Measurements from ENCODE around the gene CALHM3. TPM values are rescaled to one million over a fixed set of nuclear protein-coding genes. Genes with fewer than 3 reads are reported as not detected.

CALHM3 gene
- total RNA-seq, 1 donor from 2014 or later, result not detected

DNA sequence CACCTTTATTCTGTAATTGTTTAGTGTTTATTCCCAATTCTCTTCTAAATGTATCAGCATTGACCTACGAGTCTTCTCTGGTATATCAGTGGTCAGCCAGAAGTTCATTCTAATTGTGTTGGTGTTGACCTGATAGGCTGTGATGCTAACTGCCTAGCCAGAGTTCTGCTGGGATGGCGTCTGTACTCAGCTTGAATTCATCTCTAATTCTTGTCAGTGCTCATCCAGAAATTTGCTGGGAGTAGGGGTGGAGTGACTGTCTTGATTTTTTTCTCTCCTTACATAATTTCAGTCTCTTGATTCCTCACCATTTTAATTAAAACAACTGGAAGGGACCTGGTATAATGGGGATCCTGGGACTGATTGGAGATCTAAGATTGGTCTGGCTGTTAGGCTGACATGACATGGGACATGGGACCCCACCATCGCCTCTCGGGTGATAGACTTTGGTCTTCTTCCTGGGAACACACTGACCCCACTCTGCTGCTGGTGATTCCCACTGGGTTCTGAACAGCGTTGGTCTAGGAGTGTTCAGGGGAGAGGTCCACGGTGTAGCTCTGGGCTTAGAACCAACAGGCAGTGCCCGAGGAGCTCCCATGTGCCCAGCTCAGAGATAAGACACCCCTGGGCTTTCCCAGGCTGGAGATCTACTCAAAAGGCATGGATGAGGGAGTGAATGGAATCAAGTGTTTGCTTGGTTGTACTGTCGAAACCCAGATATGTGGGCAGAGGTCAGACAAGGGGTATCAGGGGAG is 18.3 kb upstream of the CALHM3 start:
- no peak overlapping the region for H3K4me3 ChIP-seq (ENCODE audit: low read depth, low read length)
- DNase-seq (ENCODE audit: low read depth), result no peak
- peaks cover 38% of the 10 kb centered on the region for H3K27me3 ChIP-seq (ENCODE audit: control insufficient read depth, insufficient read depth, low read length)
- no peaks in the 10 kb centered on the region for H3K36me3 ChIP-seq (ENCODE audit: control insufficient read depth, insufficient read depth, low read length)
- TF ChIP-seq, protein P1, sequence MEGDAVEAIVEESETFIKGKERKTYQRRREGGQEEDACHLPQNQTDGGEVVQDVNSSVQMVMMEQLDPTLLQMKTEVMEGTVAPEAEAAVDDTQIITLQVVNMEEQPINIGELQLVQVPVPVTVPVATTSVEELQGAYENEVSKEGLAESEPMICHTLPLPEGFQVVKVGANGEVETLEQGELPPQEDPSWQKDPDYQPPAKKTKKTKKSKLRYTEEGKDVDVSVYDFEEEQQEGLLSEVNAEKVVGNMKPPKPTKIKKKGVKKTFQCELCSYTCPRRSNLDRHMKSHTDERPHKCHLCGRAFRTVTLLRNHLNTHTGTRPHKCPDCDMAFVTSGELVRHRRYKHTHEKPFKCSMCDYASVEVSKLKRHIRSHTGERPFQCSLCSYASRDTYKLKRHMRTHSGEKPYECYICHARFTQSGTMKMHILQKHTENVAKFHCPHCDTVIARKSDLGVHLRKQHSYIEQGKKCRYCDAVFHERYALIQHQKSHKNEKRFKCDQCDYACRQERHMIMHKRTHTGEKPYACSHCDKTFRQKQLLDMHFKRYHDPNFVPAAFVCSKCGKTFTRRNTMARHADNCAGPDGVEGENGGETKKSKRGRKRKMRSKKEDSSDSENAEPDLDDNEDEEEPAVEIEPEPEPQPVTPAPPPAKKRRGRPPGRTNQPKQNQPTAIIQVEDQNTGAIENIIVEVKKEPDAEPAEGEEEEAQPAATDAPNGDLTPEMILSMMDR (IDR thresholded peaks at IDR 0.05; ENCODE audit: insufficient read depth, low read length, poor library complexity, severe bottlenecking), result no peak

DNA sequence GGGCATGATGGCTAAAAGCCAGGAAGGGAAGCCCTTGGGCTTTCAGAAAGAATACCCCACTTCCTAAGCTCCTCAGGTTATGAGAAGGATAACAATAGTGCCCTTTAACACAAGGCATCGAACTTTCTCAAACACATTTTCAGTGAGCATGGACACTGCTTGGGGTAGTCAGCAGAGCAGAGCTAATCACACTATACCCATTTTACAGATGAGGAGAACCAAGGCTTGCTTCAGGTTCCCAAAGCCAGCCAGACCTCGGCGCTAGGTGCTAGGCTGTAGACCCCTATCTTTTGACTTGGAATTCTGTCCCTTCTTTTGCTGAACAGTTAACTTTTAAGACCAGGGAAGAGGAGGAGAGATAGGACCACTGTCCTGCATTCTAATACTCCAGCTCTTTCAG is 16.3 kb upstream of the CALHM3 start:
- DNase-seq (ENCODE audit: low read depth), result no peak
- Histone ChIP-seq H3K4me3 (ENCODE audit: low read depth, low read length) (no peak overlapping the region), H3K27me3 (ENCODE audit: control insufficient read depth, insufficient read depth, low read length) (peaks cover 33% of the 10 kb centered on the region), H3K36me3 (ENCODE audit: control insufficient read depth, insufficient read depth, low read length) (no peaks in the 10 kb centered on the region)
- TF ChIP-seq, protein P1 (IDR thresholded peaks at IDR 0.05; ENCODE audit: insufficient read depth, low read length, poor library complexity, severe bottlenecking), result no peak

DNA sequence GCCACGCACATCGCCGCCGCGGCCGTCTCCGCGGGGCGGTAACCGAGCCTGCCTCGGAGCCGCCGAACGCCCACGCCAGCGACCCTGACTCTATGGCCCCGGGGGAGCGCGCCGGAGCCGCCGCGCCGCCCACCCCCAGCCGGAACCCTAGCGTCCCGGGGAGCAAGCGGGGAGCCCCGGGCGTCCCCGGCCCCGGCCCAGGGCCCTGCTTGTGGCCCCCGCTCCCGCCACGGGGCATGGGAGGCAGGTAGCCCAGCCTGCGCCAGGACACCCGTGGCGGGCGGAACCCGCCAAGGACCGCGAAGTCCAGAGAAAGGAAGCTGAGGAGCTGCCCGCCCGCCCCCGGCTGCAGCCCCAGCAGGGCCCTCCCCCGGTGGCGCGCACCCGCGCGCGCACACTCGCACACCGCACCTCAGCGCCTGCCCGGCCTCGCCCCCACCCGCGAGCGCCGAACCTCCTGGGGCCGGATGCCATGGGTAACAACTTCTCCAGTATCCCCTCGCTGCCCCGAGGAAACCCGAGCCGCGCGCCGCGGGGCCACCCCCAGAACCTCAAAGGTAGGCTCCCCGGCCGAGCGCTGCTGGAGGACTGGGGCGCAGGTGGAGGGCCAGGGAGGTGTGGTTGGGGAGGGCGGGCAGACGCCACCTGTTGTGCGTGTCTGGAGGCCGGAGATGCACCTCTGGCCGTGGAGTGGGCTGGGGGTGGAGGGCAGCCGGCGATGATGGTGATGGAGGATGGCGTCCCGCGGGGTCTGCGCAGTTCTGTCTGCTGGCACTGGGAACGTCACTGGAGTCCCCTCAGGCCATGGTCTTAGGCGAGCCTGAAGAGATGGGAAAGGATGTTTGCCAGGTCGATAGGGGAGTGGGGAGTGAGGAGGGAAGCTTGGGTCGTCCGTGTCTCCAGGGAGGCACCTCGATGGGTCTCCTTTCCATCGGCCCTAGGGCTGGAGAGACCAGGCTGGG is 15.2 kb upstream of the CALHM3 start:
- H3K36me3 ChIP-seq (ENCODE audit: control insufficient read depth, insufficient read depth, low read length), result no peaks in the 10 kb centered on the region
- peaks cover 31% of the 10 kb centered on the region for H3K27me3 ChIP-seq (ENCODE audit: control insufficient read depth, insufficient read depth, low read length)
- no peak for DNase-seq (ENCODE audit: low read depth)
- TF ChIP-seq, protein P1 (IDR thresholded peaks at IDR 0.05; ENCODE audit: insufficient read depth, low read length, poor library complexity, severe bottlenecking), result no peak
- H3K4me3 ChIP-seq (ENCODE audit: low read depth, low read length), result peak overlapping the region; percentile 25

DNA sequence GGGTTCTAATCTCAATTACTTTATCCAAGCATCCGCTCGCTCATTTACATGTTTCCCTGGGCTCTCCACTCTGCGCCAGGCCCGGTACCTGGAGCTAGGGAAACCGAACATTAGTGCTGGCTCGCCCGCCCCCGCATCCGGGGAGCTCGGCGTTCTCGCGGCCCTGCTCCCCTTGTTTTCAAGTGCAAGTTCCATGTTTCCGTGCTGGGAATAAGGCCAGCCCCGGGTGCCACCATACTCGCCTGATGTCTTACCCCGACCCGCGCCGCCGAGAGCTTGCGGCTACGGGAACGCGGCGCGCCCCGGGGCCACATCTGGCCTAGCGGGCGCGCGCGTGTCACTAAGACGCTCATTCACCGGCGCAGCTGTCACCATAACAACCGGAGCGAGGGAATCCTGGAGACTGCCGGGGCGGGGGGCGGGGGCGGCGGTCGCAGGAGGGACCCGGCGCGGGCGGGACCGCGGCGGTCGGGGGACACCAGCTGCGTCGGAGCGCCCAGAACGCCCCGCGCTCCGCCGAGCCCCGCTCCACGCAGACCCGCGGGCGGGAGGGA is 14.4 kb upstream of the CALHM3 start, which contains the start of gene NEURL1:
TSS of gene NEURL1 (plus strand) at position 344 of the 554 bp plus-strand sequence. CDS start 683 bp downstream, outside the sequence.
- H3K4me3 ChIP-seq (ENCODE audit: low read depth, low read length), result peak within 1 kb of the TSS; percentile 25
- H3K36me3 ChIP-seq (ENCODE audit: control insufficient read depth, insufficient read depth, low read length), result no peaks in the 10 kb centered on the region
- peaks cover 30% of the 10 kb centered on the region for H3K27me3 ChIP-seq (ENCODE audit: control insufficient read depth, insufficient read depth, low read length)
- TF ChIP-seq, protein P1 (IDR thresholded peaks at IDR 0.05; ENCODE audit: insufficient read depth, low read length, poor library complexity, severe bottlenecking), result no peak
- no peak for DNase-seq (ENCODE audit: low read depth)

DNA sequence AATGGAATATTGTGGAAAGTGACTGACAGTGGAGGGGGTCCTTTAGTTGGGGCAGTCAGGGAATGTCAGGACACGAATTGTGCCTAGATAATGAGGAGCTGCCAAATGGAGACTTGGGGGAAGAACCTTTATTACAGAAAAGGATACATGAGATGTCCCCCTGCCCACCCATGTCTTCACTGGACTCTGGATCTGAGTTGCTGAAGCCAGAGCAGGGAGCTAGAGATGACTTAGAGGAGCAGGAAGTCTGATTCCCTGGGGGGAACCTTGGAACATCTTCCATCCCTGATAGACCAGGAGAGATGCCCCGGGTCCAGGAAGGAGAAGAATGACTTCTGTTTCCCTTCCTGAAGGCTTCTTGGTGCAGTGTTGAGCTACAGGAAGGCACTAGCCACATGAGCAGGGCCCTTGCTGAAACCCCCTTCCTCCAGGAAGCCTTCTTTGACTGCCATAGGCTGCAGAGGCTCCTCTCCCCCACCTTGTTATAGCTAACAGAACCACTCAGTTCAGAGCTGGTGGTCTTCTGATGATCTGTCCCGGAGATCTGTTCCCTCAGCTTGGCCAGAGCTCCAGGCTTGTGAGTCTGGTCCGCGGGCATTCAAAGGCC is 13.7 kb upstream of the CALHM3 start:
- Histone ChIP-seq H3K27me3 (ENCODE audit: control insufficient read depth, insufficient read depth, low read length) (peaks cover 28% of the 10 kb centered on the region), H3K36me3 (ENCODE audit: control insufficient read depth, insufficient read depth, low read length) (no peaks in the 10 kb centered on the region), H3K4me3 (ENCODE audit: low read depth, low read length) (no peak overlapping the region)
- TF ChIP-seq, protein P1 (IDR thresholded peaks at IDR 0.05; ENCODE audit: insufficient read depth, low read length, poor library complexity, severe bottlenecking), result no peak
- DNase-seq (ENCODE audit: low read depth), result no peak

All from kidney epithelial cell (primary cell).